Activated CD8-positive, alpha-beta T cell treated with anti-CD3 and anti-CD28 coated beads for 36 hours (primary cell): ENCODE measurements around the gene SGCE. TPM values are rescaled to one million over a fixed set of nuclear protein-coding genes. Genes with fewer than 3 reads are reported as not detected.

Experiments used
- ATAC-seq: fragments of 200-7000 bp; cut with Tn5 transposase; one replicate; pipeline ENCODE4 v1.10.0; 2021; ENCODE audit warnings: mild to moderate bottlenecking, moderate library complexity
- CTCF ChIA-PET: fragments of 350-600 bp; sonication (Branson Sonifier 250); formaldehyde crosslinking; loops from one replicate; lab custom pipeline; 2021; ENCODE audit warnings: antibody characterized with exemption; lab: Charles Lee
- POLR2A ChIA-PET: fragments of 350-600 bp; sonication (Branson Sonifier 250); formaldehyde crosslinking; loops from one replicate; lab custom pipeline; 2021; ENCODE audit warnings: antibody characterized with exemption; lab: Charles Lee
- DNase-seq: peaks from one replicate; pipeline ENCODE4 v3.0.0-alpha.2; 2020
- H3K27ac Mint-ChIP-seq: one replicate; pipeline ENCODE4 v1.8.0; 2021; ENCODE audit warnings: mild to moderate bottlenecking, mixed read lengths
- H3K27me3 Mint-ChIP-seq: one replicate; pipeline ENCODE4 v1.8.0; 2021; ENCODE audit warnings: mixed read lengths
- H3K36me3 Mint-ChIP-seq: one replicate; pipeline ENCODE4 v1.8.0; 2021; ENCODE audit warnings: low read depth, mixed read lengths
- H3K4me1 Mint-ChIP-seq: one replicate; pipeline ENCODE4 v1.8.0; 2021; ENCODE audit warnings: low read depth, mixed read lengths
- H3K4me3 Mint-ChIP-seq: one replicate; pipeline ENCODE4 v1.8.0; 2021; ENCODE audit warnings: mild to moderate bottlenecking, moderate library complexity, mixed read lengths
- H3K9me3 Mint-ChIP-seq: one replicate; pipeline ENCODE4 v1.8.0; 2021; ENCODE audit warnings: mixed read lengths
- intact Hi-C: fragments of 100-400 bp; cut with micrococcal nuclease; formaldehyde crosslinking; loops from one replicate; pipeline ENCODE4 v1.10.0; 2022
- total RNA-seq, 2 experiments: library from RNA; stranded (reverse); gene quantifications; one replicate each; pipeline ENCODE4 v1.2.3, GENCODE V29; 2021
- TF ChIP-seq, protein P1 (sequence below): fragments of 200-600 bp; IDR thresholded peaks from one replicate; pipeline ENCODE4 v1.8.0; 2022; ENCODE audit warnings: antibody characterized with exemption, mild to moderate bottlenecking

Gene SGCE
- total RNA-seq, 2 experiments from 2014 or later: 0.56 TPM; not detected in 1

DNA sequence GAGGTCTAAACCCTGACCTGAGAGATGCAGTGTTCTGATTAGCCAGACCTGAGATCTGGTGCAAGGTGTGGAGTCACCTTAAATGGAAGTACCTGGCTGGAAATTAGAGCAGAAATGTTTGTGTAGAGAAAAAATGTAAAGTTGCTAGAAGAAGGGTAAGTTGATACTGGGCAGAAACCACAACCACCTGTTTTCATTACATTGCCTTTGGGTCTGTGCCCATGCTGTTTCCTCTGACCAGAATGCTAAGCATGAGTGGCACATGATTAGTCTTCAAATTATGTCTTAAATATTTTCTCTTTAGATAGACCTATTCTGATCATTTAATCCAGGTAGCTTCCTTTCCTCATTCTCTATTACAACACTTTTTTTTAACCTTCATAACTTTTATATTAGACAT, 77.3 kb downstream of the SGCE start:
- CTCF ChIA-PET: no interaction called here
- peaks cover 15% of the 10 kb centered on the region for H3K9me3 Mint-ChIP-seq
- no peak for DNase-seq
- H3K27me3 Mint-ChIP-seq: no peaks in the 10 kb centered on the region
- H3K36me3 Mint-ChIP-seq: peaks cover 49% of the 10 kb centered on the region
- no peak overlapping the region for H3K27ac Mint-ChIP-seq
- ATAC-seq: no peak
- no peaks in the 10 kb centered on the region for H3K4me1 Mint-ChIP-seq
- intact Hi-C loops: no loop called here
- TF ChIP-seq, protein P1, sequence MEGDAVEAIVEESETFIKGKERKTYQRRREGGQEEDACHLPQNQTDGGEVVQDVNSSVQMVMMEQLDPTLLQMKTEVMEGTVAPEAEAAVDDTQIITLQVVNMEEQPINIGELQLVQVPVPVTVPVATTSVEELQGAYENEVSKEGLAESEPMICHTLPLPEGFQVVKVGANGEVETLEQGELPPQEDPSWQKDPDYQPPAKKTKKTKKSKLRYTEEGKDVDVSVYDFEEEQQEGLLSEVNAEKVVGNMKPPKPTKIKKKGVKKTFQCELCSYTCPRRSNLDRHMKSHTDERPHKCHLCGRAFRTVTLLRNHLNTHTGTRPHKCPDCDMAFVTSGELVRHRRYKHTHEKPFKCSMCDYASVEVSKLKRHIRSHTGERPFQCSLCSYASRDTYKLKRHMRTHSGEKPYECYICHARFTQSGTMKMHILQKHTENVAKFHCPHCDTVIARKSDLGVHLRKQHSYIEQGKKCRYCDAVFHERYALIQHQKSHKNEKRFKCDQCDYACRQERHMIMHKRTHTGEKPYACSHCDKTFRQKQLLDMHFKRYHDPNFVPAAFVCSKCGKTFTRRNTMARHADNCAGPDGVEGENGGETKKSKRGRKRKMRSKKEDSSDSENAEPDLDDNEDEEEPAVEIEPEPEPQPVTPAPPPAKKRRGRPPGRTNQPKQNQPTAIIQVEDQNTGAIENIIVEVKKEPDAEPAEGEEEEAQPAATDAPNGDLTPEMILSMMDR: no peak
- POLR2A ChIA-PET: no interaction called here
- no peak overlapping the region for H3K4me3 Mint-ChIP-seq

DNA sequence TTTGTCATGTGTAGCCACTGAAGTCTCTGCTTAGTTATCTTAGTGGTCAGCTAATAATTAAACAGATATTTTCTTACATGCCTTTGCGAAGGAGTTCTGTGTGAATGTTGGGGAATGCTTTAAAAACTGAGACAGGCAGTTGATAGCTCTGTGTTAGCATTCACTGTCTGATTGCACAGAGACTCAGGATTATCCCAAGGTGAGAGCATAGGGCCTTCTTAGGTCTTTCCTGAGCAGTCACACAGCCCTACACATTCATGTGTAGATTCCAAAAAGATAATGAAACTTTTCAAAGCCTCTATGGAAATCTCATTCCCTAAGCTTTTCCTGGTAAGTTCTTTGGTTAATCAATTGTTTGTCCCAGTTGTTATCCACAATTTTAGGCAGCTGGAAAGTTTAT, 78.6 kb downstream of the SGCE start:
- ChIA-PET CTCF (no interaction called here), POLR2A (no interaction called here)
- intact Hi-C loops: no loop called here

DNA sequence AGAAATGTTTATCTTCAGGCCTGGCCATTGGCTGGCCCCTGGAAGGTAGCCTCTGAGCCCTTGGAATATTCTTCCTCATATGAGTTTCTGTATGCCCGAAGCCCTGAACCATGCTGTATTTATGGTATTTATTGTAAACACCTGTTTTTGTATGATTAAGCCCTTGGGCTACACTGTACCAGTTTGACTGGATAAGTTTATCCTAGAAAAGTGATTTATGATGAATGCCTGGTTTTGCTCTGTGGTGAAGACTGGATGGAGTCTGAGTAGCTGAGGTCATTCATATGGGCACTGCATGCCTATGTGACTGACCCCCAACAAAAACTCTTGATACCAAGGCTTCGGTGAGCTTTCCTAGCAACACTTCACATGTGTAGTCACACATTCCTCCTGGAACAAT, 79.6 kb downstream of the SGCE start:
- no peaks in the 10 kb centered on the region for H3K27me3 Mint-ChIP-seq
- H3K4me1 Mint-ChIP-seq: no peaks in the 10 kb centered on the region
- TF ChIP-seq, protein P1: no peak
- ChIA-PET POLR2A (no interaction called here), CTCF (no interaction called here)
- intact Hi-C loops: no loop called here
- H3K4me3 Mint-ChIP-seq: no peak overlapping the region
- DNase-seq (no peak), ATAC-seq (no peak)
- H3K27ac Mint-ChIP-seq: no peak overlapping the region
- H3K36me3 Mint-ChIP-seq: peaks cover 68% of the 10 kb centered on the region
- peaks cover 25% of the 10 kb centered on the region for H3K9me3 Mint-ChIP-seq

More for the DNA sequence above, 78.6 kb downstream of the SGCE start:
- Mint-ChIP-seq H3K4me1 (no peaks in the 10 kb centered on the region), H3K36me3 (peaks cover 61% of the 10 kb centered on the region), H3K27me3 (no peaks in the 10 kb centered on the region), H3K4me3 (no peak overlapping the region), H3K27ac (no peak overlapping the region), H3K9me3 (peaks cover 24% of the 10 kb centered on the region)
- ATAC-seq (no peak), DNase-seq (no peak)
- TF ChIP-seq, protein P1: no peak

DNA sequence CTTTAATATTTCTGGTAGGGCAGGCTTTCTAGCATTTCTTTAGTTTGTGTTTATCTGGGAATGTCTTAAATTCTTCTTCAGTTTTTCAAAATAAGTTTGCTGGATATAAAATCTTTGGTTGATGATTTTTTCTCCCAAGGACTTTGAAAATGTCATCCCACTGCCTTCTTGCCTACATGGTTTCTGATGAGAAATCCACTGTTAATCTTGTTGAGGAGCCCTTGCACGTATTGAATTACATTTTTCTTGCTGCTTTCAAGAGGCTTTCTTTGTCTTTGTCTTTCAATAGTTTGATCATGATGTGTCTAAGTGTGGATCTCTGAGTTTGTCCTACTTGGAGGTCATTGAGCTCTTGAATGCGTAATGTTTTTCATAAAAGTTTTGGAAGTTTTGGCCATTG, 80.3 kb downstream of the SGCE start:
- Mint-ChIP-seq H3K27me3 (no peaks in the 10 kb centered on the region), H3K27ac (no peak overlapping the region), H3K9me3 (peaks cover 25% of the 10 kb centered on the region), H3K4me3 (no peak overlapping the region), H3K4me1 (no peaks in the 10 kb centered on the region), H3K36me3 (peaks cover 73% of the 10 kb centered on the region)
- POLR2A ChIA-PET: no interaction called here
- TF ChIP-seq, protein P1: no peak
- intact Hi-C loops: no loop called here
- no peak for ATAC-seq
- CTCF ChIA-PET: no interaction called here
- no peak for DNase-seq

DNA sequence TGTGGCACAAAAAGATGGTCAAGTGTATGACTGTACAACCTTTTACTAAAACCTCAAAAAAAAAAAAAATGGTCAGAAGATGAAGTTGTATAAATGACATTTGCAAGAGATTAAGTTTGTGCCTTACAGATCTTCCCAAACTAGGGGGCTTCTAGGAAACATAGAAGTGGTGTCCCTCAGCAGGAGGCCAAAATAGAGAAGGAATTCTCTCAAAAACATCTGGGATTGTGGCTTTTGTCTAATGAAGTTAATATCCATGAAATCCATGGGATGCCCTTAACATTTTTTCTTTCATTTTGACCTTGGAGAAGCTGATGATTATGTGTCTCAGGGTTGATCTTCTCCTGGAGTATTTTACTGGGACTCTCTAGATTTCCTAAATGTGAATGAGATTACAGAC, 84.1 kb downstream of the SGCE start:
- Mint-ChIP-seq H3K4me1 (no peaks in the 10 kb centered on the region), H3K36me3 (peaks cover 65% of the 10 kb centered on the region), H3K4me3 (no peak overlapping the region), H3K27me3 (no peaks in the 10 kb centered on the region), H3K27ac (no peak overlapping the region), H3K9me3 (peaks cover 27% of the 10 kb centered on the region)
- ATAC-seq (no peak), DNase-seq (no peak)
- CTCF ChIA-PET: interaction anchor here (1.5 kb wide), 1 partner anchor 905 kb away, joined by 3 read pairs; no protein-coding TSS in a partner anchor
- POLR2A ChIA-PET: no interaction called here
- TF ChIP-seq, protein P1: no peak
- intact Hi-C loops: no loop called here
